Measurements from ENCODE around the gene CLIP2.

DNA sequence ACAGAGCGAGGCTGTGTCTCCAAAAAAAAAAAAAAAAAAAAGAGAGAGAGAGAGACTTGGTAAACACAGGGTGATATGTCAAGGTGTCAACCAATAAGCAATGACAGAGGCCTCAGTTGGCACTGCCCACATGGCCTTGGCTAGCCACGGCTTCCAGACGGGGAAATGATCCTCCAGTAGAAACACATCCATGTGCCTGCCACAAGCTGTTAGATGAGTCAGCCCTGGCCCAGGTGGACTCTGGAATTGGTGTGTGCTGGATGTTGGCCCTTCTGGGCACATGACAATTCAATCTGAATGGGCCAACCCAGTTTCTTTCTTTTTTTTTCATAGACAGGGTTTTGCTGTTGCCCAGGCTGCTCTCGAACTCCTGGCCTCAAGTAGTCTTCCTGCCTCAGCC, 48.7 kb upstream of the CLIP2 start:
- TF ChIP-seq EZH2 (optimal IDR thresholded peaks at IDR 0.05; ENCODE audit: low read depth, low read length), result no peak
- TF ChIP-seq, protein P1, sequence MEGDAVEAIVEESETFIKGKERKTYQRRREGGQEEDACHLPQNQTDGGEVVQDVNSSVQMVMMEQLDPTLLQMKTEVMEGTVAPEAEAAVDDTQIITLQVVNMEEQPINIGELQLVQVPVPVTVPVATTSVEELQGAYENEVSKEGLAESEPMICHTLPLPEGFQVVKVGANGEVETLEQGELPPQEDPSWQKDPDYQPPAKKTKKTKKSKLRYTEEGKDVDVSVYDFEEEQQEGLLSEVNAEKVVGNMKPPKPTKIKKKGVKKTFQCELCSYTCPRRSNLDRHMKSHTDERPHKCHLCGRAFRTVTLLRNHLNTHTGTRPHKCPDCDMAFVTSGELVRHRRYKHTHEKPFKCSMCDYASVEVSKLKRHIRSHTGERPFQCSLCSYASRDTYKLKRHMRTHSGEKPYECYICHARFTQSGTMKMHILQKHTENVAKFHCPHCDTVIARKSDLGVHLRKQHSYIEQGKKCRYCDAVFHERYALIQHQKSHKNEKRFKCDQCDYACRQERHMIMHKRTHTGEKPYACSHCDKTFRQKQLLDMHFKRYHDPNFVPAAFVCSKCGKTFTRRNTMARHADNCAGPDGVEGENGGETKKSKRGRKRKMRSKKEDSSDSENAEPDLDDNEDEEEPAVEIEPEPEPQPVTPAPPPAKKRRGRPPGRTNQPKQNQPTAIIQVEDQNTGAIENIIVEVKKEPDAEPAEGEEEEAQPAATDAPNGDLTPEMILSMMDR (IDR thresholded peaks at IDR 0.05; ENCODE audit: low read length), result no peak

Data from MM.1S (cell line).